ENCODE results near the gene PDE4B.
"Not testable (repeated sequence)": the region's sequence is repeated elsewhere in the genome, so short reads cannot be mapped to it uniquely, and the experiment has no call there.

Gene PDE4B

GRCh38 chr1:66405061-66405460, 612.4 kb downstream of the PDE4B start:
- no peak overlapping the region for H3K4me3 ChIP-seq (ENCODE audit: low read depth, low read length)
- TF ChIP-seq CTCF (IDR thresholded peaks at IDR 0.05; ENCODE audit: low read depth, low read length): no peak
- DNase-seq (ENCODE audit: low read depth, low spot score): no peak
- in situ Hi-C loops (cut with HindIII; ENCODE audit: low sequenced_read_pairs): no loop called here

GRCh38 chr1:66411449-66411848, 618.8 kb downstream of the PDE4B start:
- DNase-seq (ENCODE audit: low read depth, low spot score); in situ Hi-C loops (cut with HindIII; ENCODE audit: low sequenced_read_pairs); H3K4me3 ChIP-seq (ENCODE audit: low read depth, low read length): not testable (repeated sequence)

- no peak overlapping the region for H3K4me3 ChIP-seq (ENCODE audit: low read depth, low read length)
- in situ Hi-C loops (cut with HindIII; ENCODE audit: low sequenced_read_pairs): no loop called here
- DNase-seq (ENCODE audit: low read depth, low spot score): no peak
- TF ChIP-seq CTCF (IDR thresholded peaks at IDR 0.05; ENCODE audit: low read depth, low read length): no peak
These were observed 620.0 kb downstream of the PDE4B start for GRCh38 chr1:66412704-66413103.

- no peak for TF ChIP-seq CTCF (IDR thresholded peaks at IDR 0.05; ENCODE audit: low read depth, low read length)
- in situ Hi-C loops (cut with HindIII; ENCODE audit: low sequenced_read_pairs): no loop called here
- H3K4me3 ChIP-seq (ENCODE audit: low read depth, low read length): no peak overlapping the region
These were observed 620.6 kb downstream of the PDE4B start for GRCh38 chr1:66413136-66413837.

GRCh38 chr1:66413838-66414175, 621.1 kb downstream of the PDE4B start:
- in situ Hi-C loops (cut with HindIII; ENCODE audit: low sequenced_read_pairs): no loop called here
- H3K4me3 ChIP-seq (ENCODE audit: low read depth, low read length): no peak overlapping the region
- DNase-seq (ENCODE audit: low read depth, low spot score): no peak
- no peak for TF ChIP-seq CTCF (IDR thresholded peaks at IDR 0.05; ENCODE audit: low read depth, low read length)

More at GRCh38 chr1:66413136-66413837, 620.6 kb downstream of the PDE4B start:
- no peak for DNase-seq (ENCODE audit: low read depth, low spot score)

- TF ChIP-seq CTCF (IDR thresholded peaks at IDR 0.05; ENCODE audit: low read depth, low read length): no peak
- DNase-seq (ENCODE audit: low read depth, low spot score): no peak
- H3K4me3 ChIP-seq (ENCODE audit: low read depth, low read length): no peak overlapping the region
- in situ Hi-C loops (cut with HindIII; ENCODE audit: low sequenced_read_pairs): no loop called here
These were observed 622.6 kb downstream of the PDE4B start for GRCh38 chr1:66415281-66415680.

- no peak overlapping the region for H3K4me3 ChIP-seq (ENCODE audit: low read depth, low read length)
- no peak for DNase-seq (ENCODE audit: low read depth, low spot score)
- in situ Hi-C loops (cut with HindIII; ENCODE audit: low sequenced_read_pairs): no loop called here
- TF ChIP-seq CTCF (IDR thresholded peaks at IDR 0.05; ENCODE audit: low read depth, low read length): no peak
These were observed 623.2 kb downstream of the PDE4B start for GRCh38 chr1:66415866-66416265.

All from astrocyte of the spinal cord (primary cell).